K562 (cell line): ENCODE measurements around the gene TMEM95.

Experiments used
- POLR2AphosphoS5 ChIP-seq: IDR thresholded peaks from 2 replicates; pipeline ENCODE4 v1.6.1; 2011; ENCODE audit warnings: mild to moderate bottlenecking, low read depth, low read length, moderate library complexity; ENCODE audit not compliant: control insufficient read depth, insufficient read depth
- RAD21 ChIP-seq, 2 experiments: fragments of 250-450 bp in 1 of 2; fragments of 450-650 bp in 1 of 2; sonication (Bioruptor Pico) in 1 of 2; formaldehyde crosslinking in 1 of 2; IDR thresholded peaks in 1 of 2; conservative IDR thresholded peaks in 1 of 2; 2 replicates each; pipeline versions ENCODE4 v1.4.0 to v1.8.0; 2020 to 2022; ENCODE audit warnings: mild to moderate bottlenecking in 2 of 2, moderate library complexity in 1 of 2

DNA sequence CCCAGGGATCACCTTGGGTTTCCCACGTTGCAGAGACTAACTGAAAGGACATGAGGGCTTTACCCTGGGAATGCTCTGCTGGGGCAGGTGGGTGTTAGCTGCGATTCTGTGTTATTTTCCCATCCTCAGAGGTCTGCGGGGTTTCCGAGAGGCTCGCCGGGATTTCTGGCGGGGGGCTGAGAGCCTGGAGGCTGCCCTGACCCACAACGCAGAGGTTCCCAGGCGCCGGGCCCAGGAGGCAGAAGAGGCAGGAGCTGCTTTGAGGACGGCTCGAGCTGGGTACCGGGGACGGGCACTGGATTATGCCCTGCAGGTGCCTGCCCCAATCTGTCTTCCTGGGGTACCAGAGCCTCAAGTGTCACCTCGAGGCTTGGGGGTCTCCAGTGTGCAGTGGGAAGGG, 11.7 kb upstream of the TMEM95 start:
- TF ChIP-seq RAD21 (CRISPR knock-in tag; conservative IDR thresholded peaks at IDR 0.05 in 1 of 2, IDR thresholded peaks at IDR 0.05 in 1 of 2) (no peak), POLR2AphosphoS5 (no peak)
